Activated CD8-positive, alpha-beta T cell treated with anti-CD3 and anti-CD28 coated beads, Interleukin-2, amount 10 ng/mL, durations not matched to agents 7 days and 5 days (primary cell): ENCODE data around the gene ISY1. TPM values are rescaled to one million over a fixed set of nuclear protein-coding genes. Genes with fewer than 3 reads are reported as not detected.
A peak's percentile ranks its signal among the peaks of the same experiment; 100 is the strongest.
"Not testable (repeated sequence)": the region's sequence is repeated elsewhere in the genome, so short reads cannot be mapped to it uniquely, and the experiment has no call there.

ENCODE experiments used
- ATAC-seq: fragments of 150-1000 bp; cut with Tn5 transposase; one replicate; pipeline ENCODE4 v1.10.0; 2021; ENCODE audit warnings: moderate library complexity
- CTCF ChIA-PET: fragments of 350-600 bp; sonication (Branson Sonifier 250); formaldehyde crosslinking; loops from one replicate; lab custom pipeline; 2021; ENCODE audit warnings: antibody characterized with exemption; lab: Charles Lee
- POLR2A ChIA-PET: fragments of 350-600 bp; sonication (Branson Sonifier 250); formaldehyde crosslinking; loops from one replicate; lab custom pipeline; 2021; ENCODE audit warnings: antibody characterized with exemption; lab: Charles Lee
- DNase-seq: peaks from one replicate; pipeline ENCODE4 v3.0.0-alpha.2; 2020
- H3K27ac Mint-ChIP-seq: one replicate; pipeline ENCODE4 v1.8.0; 2021; ENCODE audit warnings: mild to moderate bottlenecking, mixed read lengths
- H3K27me3 Mint-ChIP-seq: one replicate; pipeline ENCODE4 v1.8.0; 2021; ENCODE audit warnings: low read depth, mixed read lengths
- H3K36me3 Mint-ChIP-seq: one replicate; pipeline ENCODE4 v1.8.0; 2021; ENCODE audit warnings: low read depth, mixed read lengths
- H3K4me1 Mint-ChIP-seq: one replicate; pipeline ENCODE4 v1.8.0; 2021; ENCODE audit warnings: low read depth, mixed read lengths
- H3K4me3 Mint-ChIP-seq: one replicate; pipeline ENCODE4 v1.8.0; 2021; ENCODE audit warnings: mild to moderate bottlenecking, mixed read lengths
- H3K9me3 Mint-ChIP-seq: one replicate; pipeline ENCODE4 v1.8.0; 2022; ENCODE audit warnings: mixed read lengths; ENCODE audit not compliant: insufficient read depth
- total RNA-seq, 2 experiments: library from RNA; stranded (reverse); gene quantifications; one replicate each; pipeline ENCODE4 v1.2.3, GENCODE V29; 2021

The ISY1 gene
- total RNA-seq, 2 experiments from 2014 or later = 57.9 to 65.7 TPM

DNA sequence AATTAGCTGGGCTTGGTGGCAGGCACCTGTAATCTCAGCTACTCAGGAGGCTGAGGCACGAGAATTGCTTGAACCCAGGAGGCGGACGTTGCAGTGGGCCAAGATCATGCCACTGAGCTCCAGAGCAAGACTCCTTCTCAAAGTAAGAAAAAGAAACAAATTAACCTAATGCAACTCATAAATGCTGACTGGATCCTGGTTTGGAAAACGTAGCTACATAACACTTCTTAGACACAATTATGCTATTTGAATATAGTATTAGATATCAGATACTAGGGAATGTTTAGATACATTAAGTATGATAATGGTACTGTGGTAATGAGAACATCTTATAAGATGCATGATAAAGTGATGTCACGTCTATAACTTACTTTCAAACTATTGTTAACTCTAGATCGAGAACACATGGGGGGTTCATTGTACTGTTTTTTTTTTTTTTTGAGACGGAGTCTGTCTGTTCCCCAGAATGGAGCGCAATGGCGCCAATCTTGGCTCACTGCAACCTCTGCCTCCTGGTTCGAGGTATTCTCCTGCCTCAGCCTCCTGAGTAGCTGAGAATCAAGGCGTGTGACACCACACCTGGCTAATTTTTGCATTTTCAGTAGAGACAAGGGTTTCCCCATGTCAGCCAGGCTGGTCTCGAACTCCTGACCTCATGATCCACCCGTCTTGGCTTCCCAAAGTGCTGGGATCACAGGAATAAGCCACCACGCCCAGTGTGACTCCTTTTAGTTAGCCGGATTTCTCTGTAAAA is 5.9 kb upstream of the ISY1 start:
- Mint-ChIP-seq H3K27me3 (no peaks in the 10 kb centered on the region), H3K9me3 (no peaks in the 10 kb centered on the region), H3K27ac (no peak overlapping the region), H3K36me3 (peaks cover 57% of the 10 kb centered on the region), H3K4me3 (no peak overlapping the region), H3K4me1 (peaks cover 19% of the 10 kb centered on the region)
- no peak for DNase-seq
- no peak for ATAC-seq
- ChIA-PET POLR2A (interaction anchor here (0.6 kb wide), 1 partner anchor 196 kb away, joined by 4 read pairs; no protein-coding TSS in a partner anchor), CTCF (interaction anchor here (0.7 to 1.9 kb wide), 4 partner anchors 74 to 197 kb away, joined by 3 to 8 read pairs (median 4); no protein-coding TSS in a partner anchor)

DNA sequence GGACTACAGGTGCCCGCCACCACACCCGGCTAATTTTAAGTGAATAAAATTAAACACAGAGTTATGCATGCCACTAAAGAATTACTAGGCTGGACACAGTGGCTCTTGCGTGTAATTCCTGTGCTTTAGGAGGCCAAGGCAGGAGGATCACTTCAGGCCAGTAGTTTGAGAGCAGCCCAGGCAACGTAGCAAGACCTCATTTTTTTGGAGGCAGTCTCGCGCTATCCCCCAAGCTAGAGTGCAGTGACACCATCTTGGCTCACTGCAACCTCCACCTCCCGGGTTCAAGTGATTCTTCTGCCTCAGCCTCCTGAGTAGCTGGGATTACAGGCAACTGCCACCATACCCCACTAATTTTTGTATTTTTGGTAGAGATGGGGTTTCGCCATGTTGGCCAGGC is 4.7 kb upstream of the ISY1 start:
- not testable (repeated sequence) for H3K9me3 Mint-ChIP-seq, H3K27ac Mint-ChIP-seq

GRCh38 chr3:129164500-129164899 is 3.6 kb upstream of the ISY1 start:
- ChIA-PET CTCF (interaction anchor here (3.3 kb wide), 1 partner anchor 82 kb away, joined by 71 read pairs; no protein-coding TSS in a partner anchor), POLR2A (no interaction called here)
- no peak overlapping the region for H3K4me3 Mint-ChIP-seq
- peaks cover 24% of the 10 kb centered on the region for H3K4me1 Mint-ChIP-seq
- DNase-seq = no peak
- H3K9me3 Mint-ChIP-seq = no peaks in the 10 kb centered on the region
- no peak for ATAC-seq
- peak overlapping the region; percentile 63 for H3K27ac Mint-ChIP-seq
- peaks cover 43% of the 10 kb centered on the region for H3K36me3 Mint-ChIP-seq
- no peaks in the 10 kb centered on the region for H3K27me3 Mint-ChIP-seq

More for the DNA sequence above, 4.7 kb upstream of the ISY1 start:
- H3K4me3 Mint-ChIP-seq, DNase-seq, H3K27me3 Mint-ChIP-seq, POLR2A ChIA-PET, ATAC-seq: not testable (repeated sequence)
- peaks cover 15% of the 10 kb centered on the region for H3K4me1 Mint-ChIP-seq
- peaks cover 48% of the 10 kb centered on the region for H3K36me3 Mint-ChIP-seq
- CTCF ChIA-PET = interaction anchor here (1.9 kb wide), 1 partner anchor 196 kb away, joined by 5 read pairs; no protein-coding TSS in a partner anchor

GRCh38 chr3:129162729-129163579 is 2.1 kb upstream of the ISY1 start:
- no peaks in the 10 kb centered on the region for H3K9me3 Mint-ChIP-seq
- POLR2A ChIA-PET = interaction anchor here (0.6 to 2.3 kb wide), 7 partner anchors 20 to 429 kb away, joined by 3 to 18 read pairs (median 13); partner anchors contain the start of genes CNBP and RAB43
- CTCF ChIA-PET = interaction anchor here (1.0 to 3.3 kb wide), 25 partner anchors 9 to 285 kb away, joined by 3 to 71 read pairs (median 8); partner anchors contain the start of genes CNBP, COPG1 and RAB43
- peak overlapping the region; percentile 99 for H3K27ac Mint-ChIP-seq
- ATAC-seq (no peak), DNase-seq (no peak)
- H3K27me3 Mint-ChIP-seq = no peaks in the 10 kb centered on the region
- peak overlapping the region; percentile 91 for H3K4me3 Mint-ChIP-seq
- H3K4me1 Mint-ChIP-seq = peaks cover 36% of the 10 kb centered on the region
- H3K36me3 Mint-ChIP-seq = peaks cover 46% of the 10 kb centered on the region

GRCh38 chr3:129161860-129162271 is 1.0 kb upstream of the ISY1 start:
- DNase-seq (peak; percentile 56), ATAC-seq (peak; percentile 4)
- H3K4me1 Mint-ChIP-seq = peaks cover 36% of the 10 kb centered on the region
- peak overlapping the region; percentile 99 for H3K27ac Mint-ChIP-seq
- POLR2A ChIA-PET = interaction anchor here (0.6 to 2.3 kb wide), 12 partner anchors 11 to 154 kb away, joined by 3 to 18 read pairs (median 4); partner anchors contain the start of genes CNBP, COPG1 and RAB43
- no peaks in the 10 kb centered on the region for H3K27me3 Mint-ChIP-seq
- H3K9me3 Mint-ChIP-seq = no peaks in the 10 kb centered on the region
- CTCF ChIA-PET = interaction anchor here (0.8 to 3.3 kb wide), 27 partner anchors 10 to 238 kb away, joined by 3 to 71 read pairs (median 8); partner anchors contain the start of genes CNBP, COPG1 and RAB43
- H3K36me3 Mint-ChIP-seq = peaks cover 38% of the 10 kb centered on the region
- H3K4me3 Mint-ChIP-seq = peak overlapping the region; percentile 91

- no peaks in the 10 kb centered on the region for H3K27me3 Mint-ChIP-seq
- H3K36me3 Mint-ChIP-seq = peaks cover 29% of the 10 kb centered on the region
- H3K27ac Mint-ChIP-seq = no peak overlapping the region
- ChIA-PET CTCF (interaction anchor here (1.2 to 2.1 kb wide), 5 partner anchors 11 to 175 kb away, joined by 4 to 6 read pairs (median 4); no protein-coding TSS in a partner anchor), POLR2A (no interaction called here)
- no peaks in the 10 kb centered on the region for H3K4me1 Mint-ChIP-seq
- H3K9me3 Mint-ChIP-seq = no peaks in the 10 kb centered on the region
- H3K4me3 Mint-ChIP-seq = no peak overlapping the region
- ATAC-seq (no peak), DNase-seq (no peak)
Observed at GRCh38 chr3:129144786-129145185, 16.1 kb downstream of the ISY1 start.

- H3K4me3 Mint-ChIP-seq, POLR2A ChIA-PET, ATAC-seq, H3K4me1 Mint-ChIP-seq, DNase-seq, H3K27ac Mint-ChIP-seq, H3K27me3 Mint-ChIP-seq, H3K9me3 Mint-ChIP-seq, CTCF ChIA-PET: not testable (repeated sequence)
- H3K36me3 Mint-ChIP-seq = peaks cover 21% of the 10 kb centered on the region
Observed at GRCh38 chr3:129141011-129141410, 19.9 kb downstream of the ISY1 start.

DNA sequence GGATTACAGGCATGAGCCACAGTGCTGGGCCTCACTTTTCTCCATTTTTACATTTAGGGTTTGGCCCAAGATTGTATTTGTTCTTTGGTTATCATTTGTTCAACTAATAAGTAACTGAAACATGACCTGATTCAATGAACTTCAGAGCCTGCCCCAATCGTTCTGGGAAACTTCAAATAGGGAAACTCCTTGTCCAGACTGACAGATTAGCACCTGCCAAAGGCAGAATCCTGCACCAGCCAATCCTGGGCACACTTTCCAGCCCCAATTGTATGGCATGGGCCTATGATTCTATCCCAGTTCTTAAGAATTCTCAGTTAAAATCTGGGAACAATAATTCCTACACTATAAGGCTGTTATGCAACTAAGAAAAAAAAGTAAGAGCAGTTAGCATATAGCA is 21.0 kb downstream of the ISY1 start:
- Mint-ChIP-seq H3K4me1 (no peaks in the 10 kb centered on the region), H3K27me3 (no peaks in the 10 kb centered on the region), H3K9me3 (no peaks in the 10 kb centered on the region), H3K36me3 (peaks cover 16% of the 10 kb centered on the region), H3K27ac (no peak overlapping the region), H3K4me3 (no peak overlapping the region)
- DNase-seq = no peak
- ATAC-seq = no peak
- ChIA-PET POLR2A (no interaction called here), CTCF (no interaction called here)

- peaks cover 11% of the 10 kb centered on the region for H3K4me1 Mint-ChIP-seq
- CTCF ChIA-PET = interaction anchor here (1.0 to 1.4 kb wide), 2 partner anchors 14 to 109 kb away, joined by 4 read pairs; partner anchors contain the start of gene RAB43
- H3K36me3 Mint-ChIP-seq = peaks cover 33% of the 10 kb centered on the region
- ATAC-seq, H3K9me3 Mint-ChIP-seq, H3K27ac Mint-ChIP-seq, H3K27me3 Mint-ChIP-seq, POLR2A ChIA-PET, H3K4me3 Mint-ChIP-seq, DNase-seq: not testable (repeated sequence)
Observed at GRCh38 chr3:129136275-129136674, 24.6 kb downstream of the ISY1 start.

- Mint-ChIP-seq H3K36me3 (peaks cover 45% of the 10 kb centered on the region), H3K9me3 (no peaks in the 10 kb centered on the region), H3K4me3 (no peak overlapping the region), H3K27me3 (no peaks in the 10 kb centered on the region), H3K27ac (peak overlapping the region; percentile 48), H3K4me1 (peaks cover 11% of the 10 kb centered on the region)
- ATAC-seq (peak; percentile 31), DNase-seq (no peak)
- POLR2A ChIA-PET = interaction anchor here (1.4 to 4.0 kb wide), 2 partner anchors 10 to 184 kb away, joined by 3 to 24 read pairs; partner anchors contain the start of gene RAB43
- CTCF ChIA-PET = interaction anchor here (1.3 to 4.1 kb wide), 6 partner anchors 11 to 162 kb away, joined by 3 to 17 read pairs (median 6); partner anchors contain the start of gene RAB43
Observed at GRCh38 chr3:129132097-129132866, 28.6 kb downstream of the ISY1 start.
